Immature natural killer cell (primary cell): ENCODE measurements around the gene ZNF443. TPM values are rescaled to one million over a fixed set of nuclear protein-coding genes. Genes with fewer than 3 reads are reported as not detected.
"Not testable (repeated sequence)": the region's sequence is repeated elsewhere in the genome, so short reads cannot be mapped to it uniquely, and the experiment has no call there.

ENCODE experiments used
- DNase-seq, 3 donors: peaks; one replicate each; pipeline ENCODE4 v3.0.0; 2022; ENCODE audit warnings: mixed read lengths in 1 of 3
- H3K27ac Mint-ChIP-seq, 6 donors: one replicate each; pipeline ENCODE4 v1.8.0; 2020; ENCODE audit warnings: mixed read lengths in 6 of 6, mild to moderate bottlenecking in 5 of 6, inconsistent platforms in 4 of 6, moderate library complexity in 3 of 6
- H3K27me3 Mint-ChIP-seq, 3 donors: one replicate each; pipeline ENCODE4 v1.8.0; 2020 to 2021; ENCODE audit warnings: low read depth in 3 of 3, mild to moderate bottlenecking in 3 of 3, mixed read lengths in 3 of 3, moderate library complexity in 3 of 3, inconsistent platforms in 1 of 3
- H3K36me3 Mint-ChIP-seq, 3 donors: one replicate each; pipeline ENCODE4 v1.8.0; 2020; ENCODE audit warnings: mixed read lengths in 3 of 3, inconsistent platforms in 2 of 3, mild to moderate bottlenecking in 2 of 3
- H3K4me1 Mint-ChIP-seq, 2 donors: one replicate each; pipeline ENCODE4 v1.8.0; 2020; ENCODE audit warnings: inconsistent platforms in 2 of 2, mild to moderate bottlenecking in 2 of 2, mixed read lengths in 2 of 2, moderate library complexity in 1 of 2
- H3K4me3 Mint-ChIP-seq, 5 donors: one replicate each; pipeline ENCODE4 v1.8.0; 2020; ENCODE audit warnings: mild to moderate bottlenecking in 5 of 5, mixed read lengths in 5 of 5, inconsistent platforms in 3 of 5, moderate library complexity in 3 of 5
- H3K9me3 Mint-ChIP-seq, 6 donors: one replicate each; pipeline ENCODE4 v1.8.0; 2020; ENCODE audit warnings: mild to moderate bottlenecking in 6 of 6, mixed read lengths in 6 of 6, inconsistent platforms in 4 of 6, moderate library complexity in 3 of 6
- polyA plus RNA-seq, 3 donors: library from polyadenylated mRNA; unstranded; fragments of 300-500 nt; fragmentation: Illumina TruSeq; gene quantifications; one replicate each; pipeline ENCODE4 v1.2.3, GENCODE V29; 2021

ZNF443 gene
- polyA plus RNA-seq, 3 donors from 2014 or later = 1.9 to 3.0 TPM; not detected in 1

GRCh38 chr19:12391148-12391547, 49.7 kb downstream of the ZNF443 start:
- Mint-ChIP-seq H3K36me3 (peaks cover 44 to 71% (median 61%) of the 10 kb centered on the region in 3 donors), H3K4me1 (peaks cover 0 to 10% of the 10 kb centered on the region in 2 donors), H3K9me3 (peaks cover 0 to 38% (median 11%) of the 10 kb centered on the region in 6 donors)
- H3K4me3 Mint-ChIP-seq, DNase-seq, H3K27me3 Mint-ChIP-seq, H3K27ac Mint-ChIP-seq: not testable (repeated sequence)

GRCh38 chr19:12386365-12386764, 54.5 kb downstream of the ZNF443 start:
- H3K36me3 Mint-ChIP-seq = peaks cover 36 to 58% (median 53%) of the 10 kb centered on the region in 3 donors
- not testable (repeated sequence) for H3K27ac Mint-ChIP-seq, H3K4me3 Mint-ChIP-seq, DNase-seq, H3K4me1 Mint-ChIP-seq, H3K27me3 Mint-ChIP-seq
- H3K9me3 Mint-ChIP-seq = peaks cover 0 to 41% (median 9%) of the 10 kb centered on the region in 6 donors

- peaks cover 0 to 6% (median 0%) of the 10 kb centered on the region in 3 donors for H3K27me3 Mint-ChIP-seq
- no peak for DNase-seq
- H3K4me1 Mint-ChIP-seq = no peaks in the 10 kb centered on the region
- H3K4me3 Mint-ChIP-seq = no peak overlapping the region
- H3K9me3 Mint-ChIP-seq = peaks cover 16 to 69% (median 46%) of the 10 kb centered on the region in 6 donors
- H3K27ac Mint-ChIP-seq = no peak overlapping the region
- peaks cover 48 to 57% (median 55%) of the 10 kb centered on the region in 3 donors for H3K36me3 Mint-ChIP-seq
Observed at GRCh38 chr19:12380444-12380737, 60.4 kb downstream of the ZNF443 start.

GRCh38 chr19:12379732-12380443, 60.9 kb downstream of the ZNF443 start:
- peaks cover 47 to 57% (median 55%) of the 10 kb centered on the region in 3 donors for H3K36me3 Mint-ChIP-seq
- H3K27ac Mint-ChIP-seq = no peak overlapping the region
- H3K9me3 Mint-ChIP-seq = peaks cover 16 to 64% (median 48%) of the 10 kb centered on the region in 6 donors
- DNase-seq = no peak
- H3K27me3 Mint-ChIP-seq = peaks cover 0 to 6% (median 0%) of the 10 kb centered on the region in 3 donors
- H3K4me3 Mint-ChIP-seq = no peak overlapping the region
- no peaks in the 10 kb centered on the region for H3K4me1 Mint-ChIP-seq

Other genes starting within 250 kb of the ZNF443 start
- 10 to 100 TPM; 18.6 to 39.5 (median 19.1) TPM for gene ZNF44, start 146.1 kb downstream of the ZNF443 start, polyA plus RNA-seq
- 1 to 10 TPM; 1.0 to 5.3 (median 1.2) TPM for gene ZNF563, start 107.4 kb downstream of the ZNF443 start, polyA plus RNA-seq
- gene ZNF442, start 75.3 kb downstream of the ZNF443 start, polyA plus RNA-seq = 1 to 10 TPM in 2 of 3 donors, under 1 TPM in 1; 0.46 to 2.4 (median 1.4) TPM
- gene ZNF799, start 39.8 kb downstream of the ZNF443 start, polyA plus RNA-seq = 1 to 10 TPM; 4.5 to 9.1 (median 4.7) TPM
- gene ZNF709, start 43.8 kb upstream of the ZNF443 start, polyA plus RNA-seq = 1 to 10 TPM; 1.1 to 2.6 (median 2.3) TPM
- gene ZNF564, start 110.5 kb upstream of the ZNF443 start, polyA plus RNA-seq = 10 to 100 TPM; 14.0 to 22.6 (median 16.2) TPM
- 1 to 10 TPM; 3.1 to 8.2 (median 3.5) TPM for gene ZNF490, start 169.8 kb upstream of the ZNF443 start, polyA plus RNA-seq
- gene ZNF791, start 169.9 kb upstream of the ZNF443 start, polyA plus RNA-seq = 10 to 100 TPM; 10.9 to 21.3 (median 12.9) TPM
- 10 to 100 TPM; 25.3 to 44.4 (median 27.2) TPM for gene MAN2B1, start 225.7 kb upstream of the ZNF443 start, polyA plus RNA-seq
- gene WDR83, start 225.8 kb upstream of the ZNF443 start, polyA plus RNA-seq = 10 to 100 TPM; 19.9 to 30.1 (median 23.2) TPM
- gene DHPS, start 240.9 kb upstream of the ZNF443 start, polyA plus RNA-seq = 10 to 100 TPM; 70.8 to 76.0 (median 74.4) TPM
- not detected for gene GNG14, start 247.0 kb upstream of the ZNF443 start, polyA plus RNA-seq